ENCODE measurements around the gene OPN4.

OPN4 gene

DNA sequence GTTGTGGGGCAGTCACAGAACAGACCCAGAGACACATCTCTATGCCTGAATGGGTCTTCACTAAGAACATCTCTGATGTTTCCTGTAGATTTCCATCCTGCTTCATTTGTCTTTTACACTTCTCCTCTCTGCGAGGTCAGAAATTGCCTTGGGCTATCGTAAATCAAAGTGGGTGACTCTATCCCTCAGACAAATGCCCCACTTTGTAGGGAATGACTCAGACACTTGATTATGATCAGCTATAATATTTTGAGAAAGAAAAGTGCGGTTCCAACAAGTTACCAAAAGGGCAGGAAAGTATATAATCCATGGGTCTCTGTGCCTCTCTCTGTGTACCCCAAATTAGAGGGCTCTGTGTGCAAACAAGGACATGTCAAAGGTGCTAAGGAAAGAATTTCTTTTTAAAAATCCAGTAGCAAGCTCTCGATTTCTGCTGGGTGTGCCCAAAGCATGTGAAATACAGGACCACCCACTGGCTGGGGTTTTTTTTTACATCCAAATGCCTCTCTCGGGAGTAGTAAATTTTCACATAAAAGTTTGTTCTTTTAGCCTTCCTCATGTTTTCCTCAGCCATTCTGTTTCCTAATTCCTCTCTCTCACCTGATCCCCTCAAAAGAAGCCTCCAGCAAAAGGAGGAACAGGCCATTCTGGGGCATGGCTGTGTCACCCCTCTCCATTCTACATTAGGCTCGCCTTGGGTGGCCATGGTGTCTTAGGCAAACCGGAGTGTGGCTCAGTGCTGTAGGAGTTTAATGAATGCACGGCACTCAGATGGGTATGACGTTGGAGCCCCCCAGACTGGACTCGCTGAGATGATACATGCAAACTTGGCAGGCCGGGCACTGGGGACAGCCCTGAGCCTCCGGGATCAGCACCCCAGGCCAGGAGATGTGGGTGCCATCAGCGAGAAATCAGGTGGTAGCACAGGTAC lies 6.3 kb upstream of the OPN4 start:
- no peak for DNase-seq (ENCODE audit: low read depth in 3 of 3, low spot score in 1 of 3)

DNA sequence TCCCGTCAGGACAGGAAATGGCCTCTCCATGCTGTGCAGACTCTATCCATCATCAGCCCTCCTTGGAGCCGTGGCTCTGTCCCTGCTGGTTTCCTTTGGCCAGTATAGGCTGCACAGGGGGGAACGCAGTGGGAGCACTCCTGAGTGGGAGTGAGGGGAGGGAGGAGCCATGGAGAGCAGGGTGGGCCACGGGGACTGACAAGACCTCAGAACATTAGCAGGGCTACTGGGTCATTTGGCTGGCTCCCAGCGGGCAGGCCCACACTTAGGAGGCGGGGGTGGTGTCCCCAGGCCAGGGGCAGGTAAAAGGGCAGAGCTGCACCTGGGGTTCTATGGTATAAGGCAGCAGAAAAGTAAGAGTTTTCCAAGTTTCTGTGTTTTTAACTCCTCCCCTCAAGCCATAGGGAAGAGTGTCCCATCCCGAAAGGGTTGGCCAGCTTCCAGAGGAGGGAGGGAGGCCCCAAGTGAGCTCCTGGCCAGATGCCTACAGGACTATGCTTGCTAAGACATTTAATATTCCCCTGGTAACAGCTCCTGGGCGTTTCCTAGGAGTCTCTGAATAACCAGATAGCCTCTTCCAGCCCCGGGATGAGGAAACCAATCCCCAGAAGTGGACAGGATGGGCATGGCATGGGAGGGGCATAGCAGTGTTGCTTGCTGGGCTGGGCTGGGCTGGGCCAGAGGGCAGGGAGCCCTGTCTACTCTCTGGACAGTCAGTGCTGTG lies 5.5 kb upstream of the OPN4 start:
- DNase-seq (ENCODE audit: low read depth in 3 of 3, low spot score in 1 of 3): no peak

DNA sequence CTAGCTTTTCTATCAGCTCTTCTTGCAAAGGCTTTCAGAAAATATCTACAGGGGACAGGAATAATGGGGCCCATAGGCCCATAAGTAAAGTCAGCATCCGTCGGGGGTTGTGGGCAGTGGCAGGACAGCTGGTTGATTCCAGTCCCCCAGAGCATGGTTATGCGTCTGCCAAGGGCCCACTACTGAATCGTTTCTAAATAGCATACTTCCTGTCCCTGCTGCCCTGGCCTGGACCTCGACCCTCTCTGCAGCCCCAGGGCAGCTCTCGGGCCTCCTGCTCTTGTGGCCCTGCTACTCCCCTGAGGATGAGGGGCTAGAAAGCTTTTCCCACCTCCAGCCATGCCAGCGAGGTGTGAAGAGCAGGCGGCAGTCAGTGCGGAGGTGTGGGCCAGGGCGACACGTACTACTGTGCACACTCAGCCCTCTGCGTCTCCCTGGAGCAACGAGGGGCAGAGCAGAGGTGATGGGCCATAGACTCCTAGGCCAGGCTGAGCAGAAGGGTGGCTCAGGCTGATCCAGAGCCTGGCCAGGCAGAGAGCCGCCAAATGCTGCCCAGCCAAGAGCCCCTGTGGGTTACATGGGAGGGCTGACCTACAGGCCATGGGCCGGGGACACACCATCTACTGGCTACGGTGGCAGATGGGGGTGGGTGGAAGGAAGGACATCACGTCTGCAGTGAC lies 4.7 kb upstream of the OPN4 start:
- DNase-seq (ENCODE audit: low read depth in 3 of 3, low spot score in 1 of 3): no peak

DNA sequence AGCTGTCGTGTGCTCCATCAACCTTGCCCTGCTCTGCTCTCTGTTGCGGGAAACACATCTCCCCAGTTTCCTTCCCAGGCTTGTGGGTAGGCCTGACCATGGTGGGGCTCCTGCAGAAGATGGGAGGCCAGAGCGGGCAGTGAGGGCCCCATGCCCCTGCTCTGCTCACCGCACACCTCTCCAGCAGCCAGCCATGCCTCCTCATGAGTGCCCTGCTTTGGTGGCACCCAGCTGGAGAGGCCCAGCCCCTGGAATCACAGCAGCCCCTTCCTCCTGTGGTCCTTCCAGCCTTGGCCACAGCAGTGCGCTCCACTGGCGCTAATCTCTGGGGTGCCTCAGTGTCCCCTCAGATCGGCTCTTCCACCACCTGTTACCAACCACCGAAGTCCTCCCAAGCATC lies 4.2 kb upstream of the OPN4 start:
- DNase-seq (ENCODE audit: low read depth in 3 of 3, low spot score in 1 of 3): no peak

DNA sequence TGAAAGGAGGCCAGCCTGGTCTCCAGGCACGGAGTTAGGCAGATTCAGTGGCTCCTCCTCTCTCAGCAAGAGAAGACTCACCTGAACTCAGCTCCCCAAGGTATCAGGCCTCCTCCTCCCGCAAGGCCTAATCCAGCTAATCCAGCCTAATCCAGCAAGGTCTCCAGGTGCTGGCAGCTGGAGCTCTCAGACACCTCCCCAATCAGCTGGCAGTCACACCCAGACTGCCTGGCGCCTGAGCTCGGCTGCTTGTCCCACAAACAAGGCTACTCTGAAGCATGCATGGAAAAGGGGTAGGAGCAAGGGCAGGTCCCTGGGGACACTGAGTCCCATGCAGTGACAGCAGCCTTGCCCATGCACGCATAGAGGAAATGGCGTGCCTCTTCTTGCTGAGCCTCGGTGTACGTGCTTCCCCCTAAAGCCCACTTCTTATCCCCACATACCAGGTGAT lies 3.3 kb upstream of the OPN4 start:
- DNase-seq (ENCODE audit: low read depth in 3 of 3, low spot score in 1 of 3): no peak

DNA sequence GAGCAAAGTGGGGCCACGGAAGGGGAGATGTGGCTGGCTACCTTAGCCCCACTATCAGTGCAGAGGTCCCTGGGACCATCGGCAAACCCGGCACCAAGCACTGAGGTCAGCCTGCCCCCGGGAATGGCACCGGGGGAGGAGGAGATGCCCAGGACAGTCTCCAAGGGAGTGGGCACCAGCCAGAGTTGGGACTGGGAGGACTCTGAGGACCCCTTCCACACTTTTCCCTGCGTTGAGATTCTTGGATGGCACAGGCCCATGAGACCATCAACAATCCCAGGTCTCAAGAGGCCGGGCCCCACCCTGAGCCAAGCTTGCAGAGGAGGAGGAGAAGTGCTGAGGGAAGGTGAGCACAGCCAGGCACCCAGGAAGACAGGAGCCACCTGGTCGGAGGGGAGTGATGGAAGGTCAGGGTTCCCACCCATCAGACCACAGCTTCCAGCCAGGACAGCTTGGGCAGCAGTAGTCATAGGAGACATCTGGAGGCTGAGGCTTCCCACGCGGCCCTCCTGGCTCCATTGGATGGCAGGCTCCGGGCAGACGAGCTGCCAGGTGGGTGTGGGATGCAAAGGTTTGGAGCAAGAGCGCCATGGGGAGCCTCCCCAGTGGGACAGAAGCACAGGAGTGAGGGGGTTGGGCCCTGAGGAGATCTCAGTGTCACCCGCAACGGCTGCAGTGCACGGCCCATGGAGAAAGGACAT lies 2.6 kb upstream of the OPN4 start:
- no peak for DNase-seq (ENCODE audit: low read depth in 3 of 3, low spot score in 1 of 3)

DNA sequence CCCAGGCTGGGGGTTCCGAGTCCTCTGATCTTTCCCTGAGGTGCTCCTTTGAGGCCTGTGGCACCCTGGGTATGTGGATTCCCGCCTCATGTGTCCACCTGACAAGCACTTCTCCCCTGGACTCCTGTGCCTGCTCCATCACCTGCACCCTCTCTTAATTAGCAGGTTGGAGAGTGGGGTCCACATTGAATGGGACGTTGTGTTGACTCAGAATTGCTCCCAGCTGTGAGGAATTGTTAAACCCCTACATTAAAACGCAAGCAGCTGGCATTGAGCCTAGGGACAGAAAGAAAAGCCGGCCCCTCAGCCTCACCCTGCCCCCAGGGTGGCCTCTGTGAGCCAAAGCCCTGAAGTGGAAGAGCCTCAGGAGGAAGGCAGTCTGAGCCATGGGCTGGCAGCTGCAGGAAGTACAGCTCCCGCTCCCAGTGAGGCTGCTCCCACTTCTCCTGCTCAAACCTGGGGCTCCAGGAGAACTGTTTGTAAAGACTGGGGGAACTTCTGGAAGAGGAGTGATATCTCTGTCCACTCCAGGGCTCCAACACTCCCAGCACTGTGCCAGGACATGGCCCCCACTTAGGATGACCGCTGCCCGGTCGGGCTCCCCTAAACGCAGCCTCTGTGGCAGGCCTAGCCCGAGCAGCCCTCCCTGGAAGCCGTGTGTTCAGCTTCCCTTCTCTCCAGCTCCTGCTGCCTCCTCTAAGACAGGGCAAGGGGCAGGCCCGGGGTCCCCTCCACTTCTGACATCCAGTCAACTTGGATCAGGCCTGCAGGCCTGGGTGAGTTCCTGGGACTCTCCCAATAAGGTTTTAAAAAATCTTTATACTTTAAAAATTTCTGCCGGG lies 1.8 kb upstream of the OPN4 start:
- DNase-seq (ENCODE audit: low read depth in 3 of 3, low spot score in 1 of 3): no peak

DNA sequence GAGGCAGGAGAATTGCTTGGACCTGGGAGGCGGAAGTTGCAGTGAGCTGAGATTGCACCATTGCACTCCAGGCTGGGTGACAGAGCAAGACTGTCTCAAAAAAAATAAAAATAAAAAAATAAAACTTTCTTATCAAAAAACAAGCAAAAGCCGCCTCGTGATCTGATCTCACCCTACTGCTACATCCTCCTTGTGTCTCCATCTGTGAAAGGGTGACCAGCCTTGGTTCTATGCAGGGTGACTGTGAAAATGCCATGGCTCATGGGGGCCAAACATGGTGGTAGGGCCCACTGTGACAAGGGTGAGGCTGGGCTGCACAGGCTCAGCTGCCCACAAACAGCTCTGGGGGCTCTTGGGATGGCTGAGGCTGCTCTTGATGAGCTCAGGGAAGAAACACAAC lies 968 bp upstream of the OPN4 start:
- DNase-seq (ENCODE audit: low read depth in 3 of 3, low spot score in 1 of 3): no peak

DNA sequence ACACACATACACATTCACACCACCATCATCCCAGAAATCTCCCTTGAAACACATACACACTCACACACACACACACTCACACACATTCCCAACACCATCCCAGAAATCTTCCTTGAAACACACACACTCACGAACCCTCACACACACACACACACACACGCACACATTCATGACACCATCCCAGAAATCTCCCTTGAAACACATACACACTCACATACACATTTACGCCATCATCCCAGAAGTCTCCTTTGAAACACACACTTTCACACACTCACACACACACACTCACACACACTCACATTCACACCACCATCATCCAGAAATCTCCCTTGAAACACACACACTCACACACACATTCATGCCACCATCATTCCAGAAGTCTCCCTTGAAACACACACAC lies 360 bp upstream of the OPN4 start:
- no peak for DNase-seq (ENCODE audit: low read depth in 3 of 3, low spot score in 1 of 3)

DNA sequence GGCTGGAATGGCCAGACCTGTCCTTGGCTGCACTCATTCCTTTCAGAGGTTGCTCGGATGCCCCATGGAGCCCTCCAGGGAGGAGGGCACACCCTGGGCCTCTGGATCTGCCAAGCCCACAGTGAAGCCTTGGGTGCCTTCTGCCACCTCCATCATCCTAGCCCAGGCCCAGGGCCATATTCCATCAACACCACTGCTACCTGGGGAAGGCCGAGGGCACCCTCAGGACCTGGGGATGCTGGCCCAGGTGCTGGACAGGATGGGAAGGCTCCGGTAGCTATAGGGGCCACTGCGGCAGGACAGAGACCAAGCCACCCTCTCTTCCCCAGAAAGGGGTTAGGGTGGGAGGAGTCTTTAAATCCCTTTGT lies 810 bp downstream of the OPN4 start:
- no peak for DNase-seq (ENCODE audit: low read depth in 3 of 3, low spot score in 1 of 3)

DNA sequence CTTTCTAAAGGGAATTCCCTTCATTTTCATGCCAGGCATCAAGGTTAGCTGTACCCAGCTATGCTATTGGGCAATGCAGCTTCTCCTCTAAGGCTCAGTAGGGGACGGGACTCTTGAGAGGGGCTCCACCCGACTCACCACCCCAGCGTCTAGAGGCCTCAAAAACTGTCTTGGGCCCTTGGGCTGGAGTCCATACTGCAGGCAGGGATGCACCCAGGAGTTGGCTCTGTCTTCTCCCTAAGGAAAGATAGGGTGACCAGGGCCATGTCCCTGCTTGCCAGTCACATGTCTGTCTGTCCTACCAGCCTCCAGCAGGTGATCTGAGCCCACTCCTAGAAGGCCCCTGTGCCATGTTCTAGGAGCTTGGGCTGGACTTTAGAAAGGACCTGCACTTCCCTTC lies 1.2 kb downstream of the OPN4 start:
- no peak for DNase-seq (ENCODE audit: low read depth in 3 of 3, low spot score in 1 of 3)

DNA sequence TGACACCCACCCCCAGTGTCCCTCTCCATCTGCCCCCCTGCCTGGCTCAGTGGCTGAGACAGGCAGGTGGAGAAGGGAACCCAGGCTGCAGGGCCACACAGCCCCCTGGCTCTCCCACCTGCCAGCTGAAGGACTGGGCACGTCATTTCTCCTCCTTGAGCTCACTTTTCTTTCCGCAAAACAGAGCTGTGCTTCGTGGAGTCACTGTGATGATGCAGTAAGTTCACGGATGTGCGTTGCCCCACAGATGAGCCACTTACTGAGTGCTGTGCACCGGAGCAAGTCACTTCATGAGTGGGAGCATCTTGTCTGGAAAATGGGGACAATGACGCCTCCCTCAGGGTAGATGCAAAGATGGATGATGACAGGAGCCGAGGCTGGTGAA lies 2.7 kb downstream of the OPN4 start:
- no peak for DNase-seq (ENCODE audit: low read depth in 3 of 3, low spot score in 1 of 3)

DNA sequence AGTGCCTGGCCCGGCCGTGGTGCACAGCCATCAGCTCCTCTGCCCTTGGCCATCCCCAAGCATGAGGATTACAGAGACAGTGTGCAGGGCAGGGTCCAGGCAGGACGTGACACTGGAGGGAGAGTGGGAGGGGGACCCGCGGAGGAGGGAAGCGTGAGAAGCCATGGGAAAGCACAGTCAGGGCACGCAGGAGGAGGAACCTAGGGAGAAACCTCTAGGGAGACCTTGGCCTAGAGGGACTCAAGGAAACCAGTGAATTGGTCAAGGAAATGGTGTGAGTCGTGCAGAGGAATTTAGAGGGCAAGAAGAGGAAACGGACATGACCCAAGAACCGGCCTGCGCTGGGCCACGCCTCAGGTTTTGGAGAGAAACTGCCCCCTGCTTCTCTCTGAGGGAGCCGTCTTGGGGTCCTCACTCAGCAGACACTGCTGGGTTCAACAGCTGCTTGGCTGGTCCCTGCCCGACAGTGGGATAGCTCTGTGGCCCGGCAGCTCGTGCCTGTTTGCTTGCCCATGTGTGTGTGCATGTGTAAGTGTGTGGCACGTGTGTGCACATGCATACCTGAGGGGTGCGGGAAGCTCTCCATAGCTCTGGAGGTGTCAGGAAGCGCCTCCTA lies 3.2 kb downstream of the OPN4 start:
- no peak for DNase-seq (ENCODE audit: low read depth in 3 of 3, low spot score in 1 of 3)

DNA sequence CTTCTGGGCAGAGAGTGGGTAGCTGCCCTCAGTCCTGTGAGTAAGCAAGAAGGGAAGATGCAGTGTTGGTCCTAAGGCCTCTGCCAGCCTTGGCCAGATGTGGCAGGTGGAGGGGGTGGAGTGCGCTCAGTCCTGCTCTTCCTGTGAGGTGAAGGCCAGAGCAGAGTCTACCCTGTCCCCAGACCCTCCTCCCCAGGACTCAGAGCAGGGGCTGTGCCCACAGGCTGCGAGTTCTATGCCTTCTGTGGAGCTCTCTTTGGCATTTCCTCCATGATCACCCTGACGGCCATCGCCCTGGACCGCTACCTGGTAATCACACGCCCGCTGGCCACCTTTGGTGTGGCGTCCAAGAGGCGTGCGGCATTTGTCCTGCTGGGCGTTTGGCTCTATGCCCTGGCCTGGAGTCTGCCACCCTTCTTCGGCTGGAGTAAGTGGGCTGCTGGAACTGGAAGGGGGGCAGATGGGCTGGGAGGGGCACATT lies 4.0 kb downstream of the OPN4 start:
- DNase-seq (ENCODE audit: low read depth in 3 of 3, low spot score in 1 of 3): no peak

DNA sequence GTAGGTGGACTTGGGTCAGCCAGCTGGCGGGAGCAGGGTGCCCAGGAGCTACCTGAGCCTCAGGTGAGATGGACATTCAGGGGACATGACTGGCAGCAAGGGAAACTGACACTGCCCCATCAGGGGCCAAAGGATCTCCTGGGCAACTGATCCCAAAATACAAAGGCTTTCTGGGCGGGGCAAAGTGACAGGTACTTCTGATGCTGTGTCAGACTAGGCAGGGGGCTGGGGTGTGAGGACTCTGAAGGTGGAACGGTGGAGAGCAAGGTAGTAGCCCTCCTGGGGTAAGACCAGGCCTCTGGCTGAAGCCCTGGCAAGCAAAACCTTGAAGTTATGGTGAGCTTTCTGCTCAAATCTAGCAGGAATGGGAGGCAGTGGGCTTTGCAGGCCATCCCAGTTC lies 4.4 kb downstream of the OPN4 start:
- DNase-seq (ENCODE audit: low read depth in 3 of 3, low spot score in 1 of 3): no peak

DNA sequence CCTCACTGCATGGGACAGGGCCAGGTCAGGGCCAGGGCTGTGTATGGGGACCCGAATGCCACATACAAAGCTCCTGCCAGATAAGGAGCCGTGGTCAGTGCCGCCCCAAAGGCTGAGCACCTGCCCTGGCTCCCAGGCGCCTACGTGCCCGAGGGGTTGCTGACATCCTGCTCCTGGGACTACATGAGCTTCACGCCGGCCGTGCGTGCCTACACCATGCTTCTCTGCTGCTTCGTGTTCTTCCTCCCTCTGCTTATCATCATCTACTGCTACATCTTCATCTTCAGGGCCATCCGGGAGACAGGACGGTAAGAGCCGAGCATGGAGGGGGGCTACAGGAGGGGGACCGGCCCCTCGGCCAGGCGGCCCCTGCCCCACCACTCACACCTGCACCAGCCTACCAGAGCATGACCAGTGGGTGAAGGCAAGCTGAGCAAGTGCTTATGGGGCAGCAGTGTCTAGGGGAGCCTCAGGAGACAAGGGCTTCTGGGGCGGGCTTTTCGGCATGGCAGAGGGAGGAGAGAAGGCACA lies 4.9 kb downstream of the OPN4 start:
- no peak for DNase-seq (ENCODE audit: low read depth in 3 of 3, low spot score in 1 of 3)

DNA sequence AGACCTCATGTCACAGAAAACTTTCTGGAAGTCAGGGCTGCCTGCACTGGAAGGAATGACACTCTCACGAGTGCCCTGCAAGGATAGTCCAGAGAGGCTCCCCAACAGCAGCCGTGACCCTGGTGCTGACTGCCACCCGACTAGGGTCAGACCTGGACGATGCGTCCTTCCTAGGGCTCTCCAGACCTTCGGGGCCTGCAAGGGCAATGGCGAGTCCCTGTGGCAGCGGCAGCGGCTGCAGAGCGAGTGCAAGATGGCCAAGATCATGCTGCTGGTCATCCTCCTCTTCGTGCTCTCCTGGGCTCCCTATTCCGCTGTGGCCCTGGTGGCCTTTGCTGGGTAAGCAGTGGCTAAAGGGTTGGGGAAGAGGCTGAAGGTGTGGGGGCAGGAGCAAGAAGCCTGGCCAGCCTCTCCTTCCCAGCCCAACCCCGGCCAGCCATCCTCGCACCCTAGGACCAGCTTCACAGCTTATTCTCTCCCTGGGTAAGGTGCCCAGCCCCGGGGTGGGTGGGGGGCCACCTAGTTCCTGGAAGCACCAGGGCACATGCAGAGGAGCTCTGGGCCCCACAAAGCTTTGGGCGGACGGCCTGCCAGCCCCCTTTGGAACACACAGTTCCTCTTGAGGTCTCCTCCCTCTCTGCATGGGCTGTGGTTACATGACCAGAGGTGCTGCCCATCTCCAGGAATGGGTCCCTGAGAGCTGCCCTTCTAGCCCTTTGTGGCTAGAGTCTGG lies 5.5 kb downstream of the OPN4 start:
- no peak for DNase-seq (ENCODE audit: low read depth in 3 of 3, low spot score in 1 of 3)

DNA sequence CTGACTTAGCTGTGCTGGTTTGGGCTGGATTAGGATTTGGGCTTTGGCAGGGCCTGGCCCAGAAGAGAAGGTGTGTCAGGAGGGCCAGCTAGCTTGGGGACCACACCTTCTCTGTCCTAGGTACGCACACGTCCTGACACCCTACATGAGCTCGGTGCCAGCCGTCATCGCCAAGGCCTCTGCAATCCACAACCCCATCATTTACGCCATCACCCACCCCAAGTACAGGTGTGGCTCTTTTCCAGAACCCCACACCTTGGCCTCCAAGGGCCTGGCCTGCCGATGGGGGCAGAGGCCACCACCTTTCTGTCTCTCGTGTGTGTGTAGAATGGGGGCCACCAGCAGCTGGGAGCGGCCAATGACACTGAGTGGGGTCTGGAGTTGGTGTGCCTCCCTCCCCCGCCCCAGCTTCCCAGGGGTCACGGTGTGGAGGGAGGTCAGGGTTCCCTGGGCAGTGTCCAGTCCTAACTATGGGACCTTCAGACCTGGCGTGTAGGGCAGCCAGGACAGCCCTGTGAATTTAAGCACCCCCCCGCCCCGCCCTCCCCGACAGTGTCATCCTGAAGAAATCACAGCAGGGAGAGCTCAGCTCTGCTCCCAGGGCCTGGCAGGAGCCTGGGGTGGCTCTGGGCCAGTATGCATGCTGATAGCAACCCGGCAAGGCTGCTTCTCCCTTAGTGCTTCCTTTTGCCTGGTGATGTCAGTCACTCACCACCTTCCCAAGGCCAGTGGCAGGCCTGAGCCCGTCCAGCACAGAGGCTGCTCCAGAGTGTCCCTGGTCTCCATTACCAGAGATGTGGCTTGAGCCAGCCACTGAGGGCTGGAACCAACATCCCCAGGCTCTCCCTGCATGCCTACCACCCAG lies 7.0 kb downstream of the OPN4 start:
- DNase-seq (ENCODE audit: low read depth in 3 of 3, low spot score in 1 of 3): no peak
